ENCODE measurements around the gene HIPK2. TPM values are rescaled to one million over a fixed set of nuclear protein-coding genes. Genes with fewer than 3 reads are reported as not detected.

The HIPK2 gene
- total RNA-seq, 1 donor from 2014 or later = 5.8 TPM

DNA sequence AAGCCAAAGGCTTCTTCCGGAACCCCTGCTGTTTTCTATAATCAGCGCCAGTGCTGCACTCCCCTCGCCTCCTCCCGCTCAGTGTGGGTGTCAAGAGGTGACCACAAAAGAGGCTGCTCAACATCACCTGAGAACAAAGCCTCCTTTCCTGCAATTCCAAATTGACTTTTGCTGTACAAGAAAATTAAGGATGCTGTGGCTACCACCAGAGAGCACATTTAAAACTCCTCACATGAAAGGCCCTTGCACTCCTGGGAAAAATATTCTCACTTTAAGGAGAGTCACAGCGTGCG, 96.4 kb downstream of the HIPK2 start:
- TF ChIP-seq CTCF (IDR thresholded peaks at IDR 0.05; ENCODE audit: insufficient read depth, low read length, severe bottlenecking) = no peak
- no peak for DNase-seq (ENCODE audit: low read depth)
- FAIRE-seq = no peak
- Histone ChIP-seq H3K4me3 (ENCODE audit: low read depth, low read length) (no peak overlapping the region), H3K27me3 (ENCODE audit: control insufficient read depth, insufficient read depth, low read length) (no peaks in the 10 kb centered on the region), H3K36me3 (ENCODE audit: control insufficient read depth, insufficient read depth, low read length) (no peaks in the 10 kb centered on the region)

DNA sequence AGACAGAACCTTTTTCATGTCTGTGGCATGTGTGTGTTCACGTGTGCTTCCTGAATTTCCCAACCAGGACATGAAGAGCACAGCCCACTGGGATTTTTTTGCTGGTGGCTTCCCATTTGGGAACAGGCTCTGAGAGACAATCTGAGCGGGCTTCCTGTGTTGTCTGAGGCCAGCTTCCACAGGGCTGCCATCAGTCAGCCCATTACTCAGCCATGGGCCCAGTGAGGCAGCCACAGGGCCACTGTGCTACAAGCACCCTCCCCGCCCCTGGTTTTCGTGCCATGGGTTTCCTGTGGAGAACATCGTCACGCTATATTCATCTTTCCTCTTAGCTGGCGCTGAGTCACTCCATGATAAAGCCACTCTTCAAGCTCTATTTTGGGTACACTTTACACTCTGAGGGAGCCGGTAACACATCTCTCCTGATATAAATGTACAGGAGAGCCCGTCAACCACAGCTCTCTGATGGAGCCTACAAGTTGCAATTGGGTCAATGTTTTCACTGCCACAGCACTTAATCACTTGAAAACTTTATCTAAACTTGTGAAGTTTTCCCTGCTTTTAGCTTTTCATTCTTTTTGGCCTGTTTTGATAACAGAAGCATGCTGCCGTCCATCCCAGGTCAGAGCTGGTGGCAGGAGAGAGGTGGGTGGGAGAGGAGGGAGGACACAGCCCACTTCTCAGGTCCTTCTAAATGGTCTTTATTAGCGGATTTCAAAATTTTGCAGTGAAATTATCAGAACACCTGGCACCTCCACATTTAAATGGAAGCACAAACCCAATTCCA, 96.9 kb downstream of the HIPK2 start:
- FAIRE-seq (no peak), DNase-seq (ENCODE audit: low read depth) (peak; percentile 99)
- Histone ChIP-seq H3K27me3 (ENCODE audit: control insufficient read depth, insufficient read depth, low read length) (no peaks in the 10 kb centered on the region), H3K4me3 (ENCODE audit: low read depth, low read length) (no peak overlapping the region), H3K36me3 (ENCODE audit: control insufficient read depth, insufficient read depth, low read length) (no peaks in the 10 kb centered on the region)
- no peak for TF ChIP-seq CTCF (IDR thresholded peaks at IDR 0.05; ENCODE audit: insufficient read depth, low read length, severe bottlenecking)

DNA sequence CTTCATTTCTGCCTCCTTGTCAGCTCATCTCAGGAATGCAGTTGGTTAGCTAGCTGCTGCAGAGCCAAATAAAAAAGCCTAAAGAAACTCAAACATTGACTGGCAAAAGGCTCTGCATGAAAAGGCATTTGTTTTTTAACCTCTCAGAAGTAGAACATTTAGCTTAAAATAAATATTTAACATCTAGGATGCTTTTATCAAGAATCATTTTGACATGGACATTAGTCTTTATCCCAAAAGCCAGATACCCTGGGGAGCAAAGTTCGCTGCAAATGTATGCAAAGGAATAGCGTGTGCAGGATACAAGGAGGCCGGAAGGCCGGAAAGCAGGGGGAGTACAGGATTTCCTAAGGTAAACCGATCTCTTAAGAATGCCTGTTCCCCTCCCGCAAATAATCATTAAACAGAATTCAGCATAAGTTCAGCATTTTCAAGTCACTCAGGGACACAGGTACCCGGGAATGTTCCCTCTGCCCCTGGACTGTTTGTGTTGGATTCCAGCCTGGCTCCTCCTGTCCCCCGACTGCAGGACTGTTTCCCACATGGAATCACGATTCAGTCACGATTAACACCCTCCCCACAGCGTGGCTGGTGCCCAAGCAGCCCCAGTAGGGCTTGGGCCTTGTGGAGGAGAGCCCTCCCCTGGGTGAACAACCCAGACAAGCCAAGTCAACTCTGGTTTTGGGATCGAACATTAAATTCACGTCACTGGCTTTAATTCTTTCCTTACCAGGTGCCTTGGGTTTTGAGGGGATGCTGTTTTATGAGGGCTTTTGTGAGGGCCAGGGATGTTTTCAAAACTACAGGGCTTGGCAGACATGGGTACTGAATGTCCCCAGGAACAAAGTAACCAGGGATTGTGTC, 97.8 kb downstream of the HIPK2 start:
- no peak for FAIRE-seq

DNA sequence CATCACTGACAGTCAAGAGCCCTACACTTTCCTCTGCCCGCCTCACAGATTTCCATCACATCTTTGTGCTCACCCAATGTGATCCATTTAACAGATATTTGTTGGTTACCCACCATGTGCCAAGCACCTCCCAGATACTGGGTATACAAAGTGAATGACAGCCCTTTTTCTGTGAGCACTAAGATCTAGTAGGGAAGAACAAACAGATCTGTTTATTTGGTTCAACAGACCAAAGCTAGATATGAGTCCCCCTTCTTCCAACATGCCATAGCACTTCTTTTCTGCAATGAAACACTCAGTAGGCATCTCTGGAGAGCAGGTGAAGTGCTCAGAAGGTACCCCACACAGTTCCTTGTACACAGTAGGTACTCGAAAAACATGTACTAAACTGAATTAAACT, 101.4 kb downstream of the HIPK2 start:
- no peak for TF ChIP-seq CTCF (IDR thresholded peaks at IDR 0.05; ENCODE audit: insufficient read depth, low read length, severe bottlenecking)
- FAIRE-seq (no peak), DNase-seq (ENCODE audit: low read depth) (no peak)
- Histone ChIP-seq H3K27me3 (ENCODE audit: control insufficient read depth, insufficient read depth, low read length) (no peaks in the 10 kb centered on the region), H3K4me3 (ENCODE audit: low read depth, low read length) (no peak overlapping the region), H3K36me3 (ENCODE audit: control insufficient read depth, insufficient read depth, low read length) (no peaks in the 10 kb centered on the region)

More for the DNA sequence above, 97.8 kb downstream of the HIPK2 start:
- Histone ChIP-seq H3K27me3 (ENCODE audit: control insufficient read depth, insufficient read depth, low read length) (no peaks in the 10 kb centered on the region), H3K36me3 (ENCODE audit: control insufficient read depth, insufficient read depth, low read length) (no peaks in the 10 kb centered on the region), H3K4me3 (ENCODE audit: low read depth, low read length) (no peak overlapping the region)
- peak; percentile 65 for DNase-seq (ENCODE audit: low read depth)
- no peak for TF ChIP-seq CTCF (IDR thresholded peaks at IDR 0.05; ENCODE audit: insufficient read depth, low read length, severe bottlenecking)

DNA sequence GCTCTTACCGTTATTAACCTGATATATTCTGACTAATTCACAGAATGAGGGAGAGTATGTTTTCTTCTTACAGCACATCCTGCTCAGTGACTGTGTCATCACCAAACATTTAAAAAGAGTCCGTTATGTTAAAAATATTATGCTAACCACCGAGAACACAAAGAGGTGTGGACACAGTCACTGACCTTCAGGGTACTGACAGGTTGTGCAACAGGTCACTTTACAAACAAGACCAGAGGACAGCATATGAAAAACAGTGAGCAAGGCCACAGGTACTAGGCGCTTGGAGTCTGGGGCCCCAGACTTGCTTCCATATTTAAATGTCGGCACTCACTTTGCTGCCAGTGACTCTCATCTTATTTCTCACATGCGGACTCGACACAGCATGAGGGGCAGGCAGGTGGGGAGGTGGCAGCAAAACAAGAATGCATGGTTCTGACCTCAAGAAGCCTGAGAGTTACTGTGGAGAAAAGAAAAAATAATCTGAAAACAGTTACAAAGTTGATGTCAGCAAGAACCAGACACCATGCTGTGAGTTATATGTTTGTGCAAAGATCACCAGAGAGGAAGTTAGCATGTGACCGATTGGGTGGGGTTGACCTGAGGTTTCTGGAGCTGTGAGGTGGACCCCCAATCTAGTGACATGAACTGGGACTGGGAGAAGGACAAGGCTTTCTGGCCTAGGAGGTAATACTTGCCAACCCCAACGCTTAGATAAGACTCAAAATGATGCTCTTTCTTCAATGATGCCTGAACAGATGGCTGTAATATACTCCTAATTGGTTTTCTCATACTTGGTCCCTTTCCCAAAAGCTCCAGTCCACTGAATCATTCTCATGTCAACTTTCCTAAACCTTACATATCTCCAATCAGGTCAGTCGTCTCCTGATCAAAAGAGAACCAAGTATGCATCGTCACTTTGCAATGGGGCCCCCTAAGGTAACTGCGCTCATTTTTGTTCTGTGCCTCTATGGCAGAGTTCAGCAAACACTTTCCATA, 102.4 kb downstream of the HIPK2 start:
- DNase-seq (ENCODE audit: low read depth) (no peak), FAIRE-seq (no peak)
- no peak overlapping the region for H3K4me3 ChIP-seq (ENCODE audit: low read depth, low read length)
- no peaks in the 10 kb centered on the region for H3K36me3 ChIP-seq (ENCODE audit: control insufficient read depth, insufficient read depth, low read length)
- no peaks in the 10 kb centered on the region for H3K27me3 ChIP-seq (ENCODE audit: control insufficient read depth, insufficient read depth, low read length)
- TF ChIP-seq CTCF (IDR thresholded peaks at IDR 0.05; ENCODE audit: insufficient read depth, low read length, severe bottlenecking) = no peak

Data from bronchial epithelial cell (primary cell).